K562 (cell line): ENCODE results near the gene SPRING1. TPM values are rescaled to one million over a fixed set of nuclear protein-coding genes. Genes with fewer than 3 reads are reported as not detected.
A peak's percentile ranks its signal among the peaks of the same experiment; 100 is the strongest.

Experiments used
- ATAC-seq: fragments of 200-7000 bp; cut with Tn5 transposase; 3 replicates; pipeline ENCODE4 v1.9.1; 2020; ENCODE audit warnings: moderate library complexity
- BruUV-seq: library from RNA; stranded (reverse); fragments of 400-500 nt; replicated peaks from 2 replicates; lab custom pipeline; 2021; lab: Mats Ljungman, UMichigan
- CTCF ChIA-PET: fragments of 300-600 bp; formaldehyde crosslinking; extraction: SDS; loops from one replicate; lab custom pipeline; 2021; ENCODE audit warnings: low intra/inter-chr PET ratio; lab: Yijun Ruan, JAX
- POLR2A ChIA-PET: fragments of 300-600, 350-650 bp; sonication (Branson Sonifier 250); formaldehyde crosslinking; extraction: SDS; loops from one replicate; lab custom pipeline; 2021; ENCODE audit warnings: antibody characterized with exemption, inconsistent platforms; lab: Yijun Ruan, JAX
- DNase-seq, 4 experiments: peaks; one replicate each; pipeline versions ENCODE4 v3.0.0 to v3.0.0-alpha.2; 2011 to 2018; ENCODE audit warnings: low spot score in 3 of 4, mixed read lengths in 3 of 4; ENCODE audit errors: extremely low read depth in 1 of 4
- FAIRE-seq: peaks from 2 replicates; lab custom pipeline; 2011; peaks lifted over from hg19 to GRCh38; lab: Jason Lieb, UNC
- H2AFZ ChIP-seq: 2 replicates; pipeline ENCODE4 v1.6.0; 2011; ENCODE audit warnings: low read depth, low read length, control low read depth, inconsistent platforms
- H3K27ac ChIP-seq: fragments of 200-600 bp; 3 replicates; pipeline ENCODE4 v1.8.0; 2011; ENCODE audit warnings: low read depth, mild to moderate bottlenecking, control low read depth, inconsistent platforms, low read length, moderate library complexity, mixed read lengths; ENCODE audit errors: extremely low read depth
- H3K27me3 ChIP-seq, 2 experiments: fragments of 300-600 bp in 1 of 2; 2 replicates in 1 of 2; 3 replicates in 1 of 2; pipeline versions ENCODE4 v1.6.0 to v1.8.0; 2011; ENCODE audit warnings: inconsistent platforms in 2 of 2, low read length in 2 of 2, mild to moderate bottlenecking in 1 of 2, mixed read lengths in 1 of 2, moderate library complexity in 1 of 2; ENCODE audit not compliant: control insufficient read depth in 2 of 2, insufficient read depth in 2 of 2
- H3K36me3 ChIP-seq: fragments of 300-600 bp; 3 replicates; pipeline ENCODE4 v1.8.0; 2011; ENCODE audit warnings: mild to moderate bottlenecking, low read length, inconsistent platforms; ENCODE audit not compliant: control insufficient read depth, insufficient read depth
- H3K4me1 ChIP-seq, 2 experiments: fragments of 200-600 bp in 1 of 2; replicated peaks in 1 of 2; 2 replicates in 1 of 2; 3 replicates in 1 of 2; pipeline versions ENCODE4 v1.5.1 to v1.8.0; 2011; ENCODE audit warnings: inconsistent platforms in 2 of 2, low read length in 2 of 2, mild to moderate bottlenecking in 1 of 2, mixed read lengths in 1 of 2, moderate library complexity in 1 of 2; ENCODE audit not compliant: control insufficient read depth in 2 of 2, insufficient read depth in 2 of 2
- H3K4me2 ChIP-seq: 2 replicates; pipeline ENCODE4 v1.6.1; 2011; ENCODE audit warnings: low read length, control low read depth, inconsistent platforms, mixed read lengths; ENCODE audit not compliant: insufficient read depth
- H3K4me3 ChIP-seq: fragments of 200-600 bp; sonication (generic), shearing (Covaris generic); 2 replicates; pipeline ENCODE4 v1.5.1; 2016; ENCODE audit warnings: control low read depth, inconsistent platforms
- H3K79me2 ChIP-seq: fragments of 200-600 bp; 3 replicates; pipeline ENCODE4 v1.8.0; 2011; ENCODE audit warnings: low read length, inconsistent platforms; ENCODE audit not compliant: control insufficient read depth, insufficient read depth
- H3K9ac ChIP-seq, 2 experiments: 2 replicates each; pipeline versions ENCODE4 v1.6.0 to v1.6.1; 2011; ENCODE audit warnings: low read depth in 2 of 2, low read length in 2 of 2, control low read depth in 1 of 2, inconsistent platforms in 1 of 2, mild to moderate bottlenecking in 1 of 2, mixed read lengths in 1 of 2; ENCODE audit not compliant: insufficient read depth in 1 of 2
- H3K9me1 ChIP-seq: one replicate; pipeline ENCODE4 v1.6.0; 2011; ENCODE audit warnings: inconsistent platforms, mild to moderate bottlenecking, low read length, moderate library complexity; ENCODE audit not compliant: control insufficient read depth, insufficient read depth
- H3K9me3 ChIP-seq: replicated peaks from 2 replicates; pipeline ENCODE4 v1.5.1; 2011; ENCODE audit warnings: low read depth, low read length, inconsistent platforms; ENCODE audit not compliant: control insufficient read depth, insufficient read depth
- H4K20me1 ChIP-seq: replicated peaks from 2 replicates; pipeline ENCODE4 v1.6.1; 2011; ENCODE audit warnings: low read length, inconsistent platforms, mixed read lengths; ENCODE audit not compliant: control insufficient read depth, insufficient read depth
- IFI16 ChIP-seq: fragments of 250-450 bp; sonication (Bioruptor Pico); IDR thresholded peaks from 2 replicates; pipeline ENCODE4 v2.1.2; 2022; ENCODE audit warnings: mild to moderate bottlenecking, inconsistent platforms
- IRF2 ChIP-seq: sonication (generic); formaldehyde crosslinking; IDR thresholded peaks from 2 replicates; pipeline ENCODE4 v1.8.1; 2022; ENCODE audit warnings: mild to moderate bottlenecking, missing genetic modification reagents
- KDM1A ChIP-seq, 2 experiments: fragments of 450-650 bp; IDR thresholded peaks; 2 replicates each; pipeline ENCODE4 v1.6.1; 2016; ENCODE audit warnings: mild to moderate bottlenecking in 2 of 2
- TEAD4 ChIP-seq, 2 experiments: sonication (generic) in 1 of 2; formaldehyde crosslinking in 1 of 2; IDR thresholded peaks; 2 replicates each; pipeline versions ENCODE4 v1.6.1 to v1.8.0; 2012 to 2022; ENCODE audit warnings: borderline replicate concordance in 1 of 2, inconsistent platforms in 1 of 2, low read length in 1 of 2, mild to moderate bottlenecking in 1 of 2, missing genetic modification reagents in 1 of 2
- ZNF512 ChIP-seq: IDR thresholded peaks from 2 replicates; pipeline ENCODE4 v1.6.1; 2016; ENCODE audit warnings: missing genetic modification characterization, missing compliant biosample characterization
- ZNF583 ChIP-seq: fragments of 250-450 bp; sonication (Bioruptor Pico); IDR thresholded peaks from 2 replicates; pipeline ENCODE4 v1.4.0; 2020
- WGBS: fragments of 100-300 bp; shearing (Covaris generic); methylation state at CpG from one replicate; pipeline ENCODE4 v1.1.6; 2016; ENCODE audit warnings: low coverage, mixed read lengths; ENCODE audit not compliant: insufficient coverage; ENCODE audit errors: missing lambda C conversion rate; 5-methylcytosine and 5-hydroxymethylcytosine counted together
- in situ Hi-C: fragments of 300-500 bp; cut with MboI; formaldehyde crosslinking; loops from 4 replicates; pipeline ENCODE4 v1.15.0; 2018; ENCODE audit warnings: inconsistent platforms, mixed read lengths
- intact Hi-C: fragments of 100-400 bp; cut with micrococcal nuclease; formaldehyde crosslinking; loops from 2 replicates; pipeline ENCODE4 v1.14.2; 2022
- polyA plus RNA-seq, 8 experiments: library from polyadenylated mRNA; depleted of rRNA in 4 of 8; stranded (reverse) in 5 of 8; unstranded in 3 of 8; fragments of >200 nt; fragmentation: Nextera tagmentation in 2 of 8; fragmentation: Illumina TruSeq in 1 of 8; extraction: Ambion mirVana in 2 of 8; extraction: Trizol in 1 of 8; gene quantifications; 2 replicates each; pipeline versions ENCODE4 v1.2.1 to v1.2.3, GENCODE V29; 2011 to 2014; ENCODE audit warnings: inconsistent platforms in 1 of 8, missing spikeins in 1 of 8
- small RNA-seq: library from RNA; depleted of rRNA; stranded (forward); fragments of <200 nt; gene quantifications from one replicate; pipeline ENCODE3, GENCODE V24; 2014
- total RNA-seq, 7 experiments: library from RNA; depleted of rRNA in 6 of 7; stranded (reverse); fragments of >200 nt in 6 of 7; fragmentation: Illumina TruSeq in 2 of 7; extraction: Trizol in 2 of 7; gene quantifications; 2 replicates each; pipeline versions ENCODE4 v1.2.1 to v1.2.3, GENCODE V29; 2011 to 2021; ENCODE audit warnings: low replicate concordance in 1 of 7

SPRING1 gene
- total and polyA plus RNA-seq, 9 of the 15 experiments (the other 6 are each of a cell fraction or from before 2014, with no cell fraction given), result 1.1 to 20.0 (median 8.0) TPM

DNA sequence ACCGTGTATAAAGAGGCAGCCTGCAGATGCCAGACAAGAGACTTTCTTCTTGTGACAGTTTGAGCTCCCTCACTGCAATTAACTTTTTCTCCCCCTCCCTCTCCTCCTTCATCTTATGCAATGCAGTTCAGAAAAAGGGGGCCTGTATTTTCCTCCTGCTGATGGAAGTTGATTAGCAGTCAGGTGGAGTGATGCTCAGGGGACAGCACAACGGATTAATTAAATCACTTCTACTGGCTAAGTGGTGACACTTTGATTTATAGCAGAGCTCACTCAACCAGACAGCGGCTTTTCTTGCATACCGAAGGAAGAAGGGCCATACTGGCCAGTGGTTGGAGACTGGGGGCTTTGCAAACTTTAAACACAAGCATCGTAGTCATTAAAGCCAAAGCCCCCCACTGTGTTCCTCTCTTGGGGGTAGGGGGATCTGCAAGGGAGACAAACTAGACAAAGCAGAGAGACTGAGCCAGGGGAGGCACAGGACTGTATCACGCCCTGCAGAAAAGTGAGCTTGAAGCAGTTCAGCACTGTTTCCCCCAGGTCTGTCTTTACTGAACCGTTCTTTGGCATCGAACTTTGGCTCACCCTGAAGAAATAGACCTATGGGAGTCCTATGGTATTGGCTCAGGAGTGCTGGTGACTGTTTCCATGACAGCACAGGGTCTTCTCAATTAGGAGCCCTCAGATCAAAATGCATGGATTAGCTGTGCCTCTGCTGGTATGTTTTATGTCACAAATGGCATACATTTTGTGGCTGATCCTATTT, 47.7 kb downstream of the SPRING1 start (continued):
- TF ChIP-seq ZNF512 (no peak), KDM1A (IDR thresholded peaks at IDR 0.05) (peak; percentile 43 to 51; a peak in 2 of 4 replicates), ZNF583 (CRISPR knock-in tag) (no peak), IFI16 (CRISPR knock-in tag) (no peak)

DNA sequence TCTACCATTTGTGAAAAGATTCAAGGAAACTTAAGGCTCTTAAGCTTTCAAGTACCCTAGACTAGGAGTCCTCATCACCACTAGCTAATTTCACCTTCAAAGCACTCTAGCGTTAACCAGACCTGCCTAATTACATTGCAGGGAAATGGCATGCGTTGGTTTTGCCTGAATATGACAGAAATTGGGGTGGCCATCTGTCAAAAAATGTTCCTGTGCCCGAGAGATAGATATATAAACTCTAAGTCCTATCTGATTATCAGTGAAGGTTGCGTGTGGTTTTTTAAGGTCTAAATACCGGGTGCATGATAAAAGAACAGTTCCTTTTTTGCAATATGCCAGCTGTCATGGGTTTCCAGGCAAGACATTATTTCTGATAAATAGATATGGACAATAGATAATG, 48.3 kb downstream of the SPRING1 start:
- DNase-seq (no peak), FAIRE-seq (no peak), ATAC-seq (no peak)
- H3K9me1 ChIP-seq, result no peaks in the 10 kb centered on the region
- peaks cover 0 to 5% of the 10 kb centered on the region in 2 experiments; a peak in 1 of 5 replicates for H3K4me1 ChIP-seq
- H3K27ac ChIP-seq, result no peak overlapping the region
- in situ Hi-C loops, result loop anchor here (25.0 kb wide), 1 partner anchor 702 kb away; no protein-coding TSS in a partner anchor
- POLR2A ChIA-PET, result no interaction called here
- no peak overlapping the region for H3K9ac ChIP-seq
- intact Hi-C loops, result no loop called here
- BruUV-seq, result no TSS peak
- H2AFZ ChIP-seq, result no peak overlapping the region
- H4K20me1 ChIP-seq, result peaks cover 4% of the 10 kb centered on the region; the same call in 1 of the 2 replicates
- no peaks in the 10 kb centered on the region for H3K36me3 ChIP-seq
- peaks cover 29 to 33% of the 10 kb centered on the region in 2 experiments for H3K27me3 ChIP-seq
- no peaks in the 10 kb centered on the region for H3K9me3 ChIP-seq
- TF ChIP-seq TEAD4 (IDR thresholded peaks at IDR 0.05; ENCODE audit: low read length), result peak; percentile 35; the same call in 1 of the 2 replicates
- no peak for TF ChIP-seq TEAD4 (CRISPR knock-in tag; IDR thresholded peaks at IDR 0.05; ENCODE audit: borderline replicate concordance)
- TF ChIP-seq IRF2 (CRISPR knock-in tag), result no peak
- CTCF ChIA-PET, result no interaction called here
- H3K79me2 ChIP-seq, result no peaks in the 10 kb centered on the region
- WGBS, result 0% methylated on average over 5 of the region's 5 CpGs
- no peak overlapping the region for H3K4me2 ChIP-seq
- no peak overlapping the region for H3K4me3 ChIP-seq

Small RNA genes lying within 50 kb of the gene (small RNA-seq; reads per million reads assigned to genes)
- not detected for gene RNU6-558P

Other genes starting within 250 kb of the SPRING1 start
- not detected in 2 replicates for gene MAP1LC3B2, start 178.7 kb downstream of the SPRING1 start, total RNA-seq (2014; rRNA removed)
- 0.76 and 0.96 TPM in 2 replicates for gene MAP1LC3B2, start 178.7 kb downstream of the SPRING1 start, total RNA-seq (2014; rRNA removed; fragmentation: Illumina TruSeq; extraction: Trizol)
- 0.53 TPM in 1 of 2 replicates, not detected in the other for gene MAP1LC3B2, start 178.7 kb downstream of the SPRING1 start, total RNA-seq (2015; rRNA removed; fragmentation: Illumina TruSeq; extraction: Trizol)
- 1.7 and 2.0 TPM in 2 replicates for gene MAP1LC3B2, start 178.7 kb downstream of the SPRING1 start, total RNA-seq (2021)
- 2.8 and 4.0 TPM in 2 replicates for gene MAP1LC3B2, start 178.7 kb downstream of the SPRING1 start, polyA plus RNA-seq (2011; rRNA removed)
- gene MAP1LC3B2, start 178.7 kb downstream of the SPRING1 start, polyA plus RNA-seq (2014; fragmentation: Illumina TruSeq; extraction: Trizol), result 0.80 and 1.5 TPM in 2 replicates
- under 1 TPM; 0.55 to 0.63 TPM for gene MAP1LC3B2, start 178.7 kb downstream of the SPRING1 start, polyA plus RNA-seq (2014; fragmentation: Nextera tagmentation; extraction: Ambion mirVana)
- gene MAP1LC3B2, start 178.7 kb downstream of the SPRING1 start, polyA plus RNA-seq (2014; rRNA removed), result 0.53 and 1.4 TPM in 2 replicates
- 7.9 and 9.8 TPM in 2 replicates for gene RNFT2, start 246 bp upstream of the SPRING1 start, total RNA-seq (2014; rRNA removed)
- gene RNFT2, start 246 bp upstream of the SPRING1 start, total RNA-seq (2014; rRNA removed; fragmentation: Illumina TruSeq; extraction: Trizol), result 9.5 and 10.5 TPM in 2 replicates
- 11.3 and 12.0 TPM in 2 replicates for gene RNFT2, start 246 bp upstream of the SPRING1 start, total RNA-seq (2015; rRNA removed; fragmentation: Illumina TruSeq; extraction: Trizol)
- 23.5 and 26.3 TPM in 2 replicates for gene RNFT2, start 246 bp upstream of the SPRING1 start, total RNA-seq (2021)
- gene RNFT2, start 246 bp upstream of the SPRING1 start, polyA plus RNA-seq (2011; rRNA removed), result 8.5 and 14.1 TPM in 2 replicates
- 3.5 and 3.6 TPM in 2 replicates for gene RNFT2, start 246 bp upstream of the SPRING1 start, polyA plus RNA-seq (2014; fragmentation: Illumina TruSeq; extraction: Trizol)
- 10 to 100 TPM in 1 of 2 experiments, 1 to 10 TPM in 1; 7.1 to 17.3 TPM for gene RNFT2, start 246 bp upstream of the SPRING1 start, polyA plus RNA-seq (2014; fragmentation: Nextera tagmentation; extraction: Ambion mirVana)
- gene RNFT2, start 246 bp upstream of the SPRING1 start, polyA plus RNA-seq (2014; rRNA removed), result 10.0 and 11.9 TPM in 2 replicates
- 0.05 TPM in 1 of 2 replicates, not detected in the other for gene HRK, start 143.4 kb upstream of the SPRING1 start, total RNA-seq (2014; rRNA removed)
- gene HRK, start 143.4 kb upstream of the SPRING1 start, total RNA-seq (2014; rRNA removed; fragmentation: Illumina TruSeq; extraction: Trizol), result 0.04 TPM in 1 of 2 replicates, not detected in the other
- not detected in 2 replicates for gene HRK, start 143.4 kb upstream of the SPRING1 start, total RNA-seq (2015; rRNA removed; fragmentation: Illumina TruSeq; extraction: Trizol)
- not detected in 2 replicates for gene HRK, start 143.4 kb upstream of the SPRING1 start, total RNA-seq (2021)
- 0.04 TPM in 1 of 2 replicates, not detected in the other for gene HRK, start 143.4 kb upstream of the SPRING1 start, polyA plus RNA-seq (2011; rRNA removed)
- gene HRK, start 143.4 kb upstream of the SPRING1 start, polyA plus RNA-seq (2014; fragmentation: Illumina TruSeq; extraction: Trizol), result not detected in 2 replicates
- not detected for gene HRK, start 143.4 kb upstream of the SPRING1 start, polyA plus RNA-seq (2014; fragmentation: Nextera tagmentation; extraction: Ambion mirVana)
- 0.01 TPM in 1 of 2 replicates, not detected in the other for gene HRK, start 143.4 kb upstream of the SPRING1 start, polyA plus RNA-seq (2014; rRNA removed)
- gene FBXW8, start 172.9 kb upstream of the SPRING1 start, total RNA-seq (2014; rRNA removed), result 6.7 and 7.0 TPM in 2 replicates
- 2.7 and 3.9 TPM in 2 replicates for gene FBXW8, start 172.9 kb upstream of the SPRING1 start, total RNA-seq (2014; rRNA removed; fragmentation: Illumina TruSeq; extraction: Trizol)
- 4.0 and 4.1 TPM in 2 replicates for gene FBXW8, start 172.9 kb upstream of the SPRING1 start, total RNA-seq (2015; rRNA removed; fragmentation: Illumina TruSeq; extraction: Trizol)
- gene FBXW8, start 172.9 kb upstream of the SPRING1 start, total RNA-seq (2021), result 8.1 and 8.3 TPM in 2 replicates
- gene FBXW8, start 172.9 kb upstream of the SPRING1 start, polyA plus RNA-seq (2011; rRNA removed), result 6.7 and 9.7 TPM in 2 replicates
- gene FBXW8, start 172.9 kb upstream of the SPRING1 start, polyA plus RNA-seq (2014; fragmentation: Illumina TruSeq; extraction: Trizol), result 4.8 and 6.2 TPM in 2 replicates
- under 1 TPM; 0.58 to 0.69 TPM for gene FBXW8, start 172.9 kb upstream of the SPRING1 start, polyA plus RNA-seq (2014; fragmentation: Nextera tagmentation; extraction: Ambion mirVana)
- 3.6 and 4.4 TPM in 2 replicates for gene FBXW8, start 172.9 kb upstream of the SPRING1 start, polyA plus RNA-seq (2014; rRNA removed)